Measurements from ENCODE around the gene DUSP2. TPM values are rescaled to one million over a fixed set of nuclear protein-coding genes. Genes with fewer than 3 reads are reported as not detected.

Gene DUSP2
- total RNA-seq, 4 donors from 2014 or later: 14.0 to 21.1 (median 15.6) TPM

DNA sequence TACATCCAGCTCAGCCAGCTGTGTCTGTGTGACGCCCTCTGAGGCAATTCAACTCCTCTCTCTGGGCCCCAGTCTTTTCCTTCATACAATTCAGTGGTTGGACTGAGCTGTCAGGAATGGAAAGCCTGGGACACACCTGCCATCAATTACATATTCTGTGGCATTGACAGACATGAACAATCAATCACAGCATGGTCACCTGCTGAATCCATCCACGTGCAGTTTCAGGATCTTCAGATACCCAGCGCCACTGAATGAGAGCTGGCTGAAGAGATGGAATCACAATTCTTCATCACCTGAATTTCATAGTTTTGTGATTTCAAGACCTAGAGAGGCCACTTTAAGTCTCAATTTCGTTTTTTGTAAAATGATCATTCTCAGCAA is 34.0 kb downstream of the DUSP2 start:
- H3K27ac ChIP-seq: no peak overlapping the region
- H3K4me1 ChIP-seq: peaks cover 0 to 22% (median 1%) of the 10 kb centered on the region in 4 donors
- no peaks in the 10 kb centered on the region for H3K36me3 ChIP-seq
- peaks cover 0 to 4% (median 0%) of the 10 kb centered on the region in 4 donors for H3K9me3 ChIP-seq
- H3K27me3 ChIP-seq: peaks cover 0 to 18% of the 10 kb centered on the region in 2 donors
- DNase-seq (ENCODE audit: low spot score in 2 of 2): no peak
- 79 to 83% methylated on average over 4 of the region's 4 CpGs for WGBS, 2 donors
- no peak overlapping the region for H3K4me3 ChIP-seq
- TF ChIP-seq EP300 (IDR thresholded peaks at IDR 0.05) (no peak), POLR2A (IDR thresholded peaks at IDR 0.05) (no peak), CTCF (IDR thresholded peaks at IDR 0.05) (no peak)

- Histone ChIP-seq H3K9me3 (peaks cover 0 to 9% (median 1%) of the 10 kb centered on the region in 4 donors), H3K4me3 (no peak overlapping the region), H3K27ac (no peak overlapping the region), H3K27me3 (peaks cover 0 to 13% of the 10 kb centered on the region in 2 donors), H3K4me1 (peaks cover 0 to 17% (median 0%) of the 10 kb centered on the region in 4 donors), H3K36me3 (no peaks in the 10 kb centered on the region)
- no peak for DNase-seq (ENCODE audit: low spot score in 2 of 2)
- no peak for TF ChIP-seq POLR2A (IDR thresholded peaks at IDR 0.05)
- no peak for TF ChIP-seq EP300 (IDR thresholded peaks at IDR 0.05)
- no peak for TF ChIP-seq CTCF (IDR thresholded peaks at IDR 0.05)
- WGBS, 2 donors: 83 to 90% methylated on average over 9 to 13 of the region's 13 CpGs
Measured at GRCh38 chr2:96110621-96111256, 34.5 kb downstream of the DUSP2 start.

GRCh38 chr2:96109931-96110511 is 35.2 kb downstream of the DUSP2 start:
- DNase-seq (ENCODE audit: low spot score in 2 of 2): no peak
- peaks cover 0 to 15% (median 0%) of the 10 kb centered on the region in 4 donors for H3K4me1 ChIP-seq
- H3K4me3 ChIP-seq: no peak overlapping the region
- no peaks in the 10 kb centered on the region for H3K36me3 ChIP-seq
- peaks cover 0 to 6% of the 10 kb centered on the region in 2 donors for H3K27me3 ChIP-seq
- 94 to 97% methylated on average over 2 to 3 of the region's 3 CpGs for WGBS, 2 donors
- no peak overlapping the region for H3K27ac ChIP-seq
- peaks cover 0 to 17% (median 4%) of the 10 kb centered on the region in 4 donors for H3K9me3 ChIP-seq
- no peak for TF ChIP-seq EP300 (IDR thresholded peaks at IDR 0.05)
- no peak for TF ChIP-seq POLR2A (IDR thresholded peaks at IDR 0.05)
- no peak for TF ChIP-seq CTCF (IDR thresholded peaks at IDR 0.05)

DNA sequence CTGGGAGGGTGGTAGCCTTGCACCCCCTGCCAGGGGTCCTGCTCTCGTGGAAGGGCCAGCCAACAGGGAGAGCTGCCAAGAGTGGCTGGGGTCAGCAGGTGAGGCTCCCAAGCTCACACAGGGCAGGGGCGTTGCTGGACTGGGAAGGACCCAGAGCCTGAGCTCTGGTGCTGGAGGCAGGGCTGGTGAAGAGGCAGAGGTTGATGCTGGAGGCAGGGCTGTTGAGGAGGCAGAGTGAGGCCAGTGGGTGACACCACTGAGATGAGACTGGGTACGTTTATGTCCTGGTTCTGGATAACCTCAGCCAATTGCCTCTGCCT is 35.9 kb downstream of the DUSP2 start:
- H3K4me1 ChIP-seq: peaks cover 0 to 15% (median 0%) of the 10 kb centered on the region in 4 donors
- H3K27ac ChIP-seq: peak overlapping the region in 1 of 4 donors; percentile 54
- peaks cover 0 to 21% (median 4%) of the 10 kb centered on the region in 4 donors for H3K9me3 ChIP-seq
- TF ChIP-seq POLR2A (IDR thresholded peaks at IDR 0.05) (no peak), EP300 (IDR thresholded peaks at IDR 0.05) (no peak), CTCF (IDR thresholded peaks at IDR 0.05) (no peak)
- no peaks in the 10 kb centered on the region for H3K36me3 ChIP-seq
- WGBS, 2 donors: 39 to 51% methylated on average over 2 of the region's 3 CpGs
- DNase-seq (ENCODE audit: low spot score in 2 of 2): no peak
- H3K4me3 ChIP-seq: peak overlapping the region in 1 of 4 donors; percentile 21
- H3K27me3 ChIP-seq: no peaks in the 10 kb centered on the region
